Breast epithelium (tissue), 3 donors: ENCODE data around the gene NTHL1.

Source experiments
- CTCF ChIP-seq, 3 donors: fragments of 450-650 bp; IDR thresholded peaks; one replicate each; pipeline ENCODE4 v1.5.1; 2016 to 2017; ENCODE audit warnings: antibody characterized with exemption in 3 of 3, mild to moderate bottlenecking in 3 of 3, moderate library complexity in 3 of 3
- POLR2A ChIP-seq: fragments of 450-650 bp; IDR thresholded peaks from one replicate; pipeline ENCODE4 v1.6.1; 2016; ENCODE audit warnings: antibody characterized with exemption, mild to moderate bottlenecking, moderate library complexity
- POLR2AphosphoS5 ChIP-seq, 3 donors: sonication (generic); formaldehyde crosslinking; IDR thresholded peaks; one replicate each; pipeline ENCODE4 v1.6.1; 2017; ENCODE audit warnings: antibody characterized with exemption in 3 of 3

GRCh38 chr16:2031081-2031577, 16.5 kb downstream of the NTHL1 start:
- TF ChIP-seq CTCF (IDR thresholded peaks at IDR 0.05) (no peak), POLR2AphosphoS5 (IDR thresholded peaks at IDR 0.05) (no peak), POLR2A (no peak)
